HG02571 (cell line): ENCODE data around the gene AURKA.
"Not testable (repeated sequence)": the region's sequence is repeated elsewhere in the genome, so short reads cannot be mapped to it uniquely, and the experiment has no call there.

Source experiments
- ATAC-seq: cut with Tn5 transposase; IDR thresholded peaks from one replicate; pipeline ENCODE4 v1.9.1; 2021; ENCODE audit warnings: mild to moderate bottlenecking, moderate library complexity; ENCODE audit not compliant: unreplicated experiment

Gene AURKA

DNA sequence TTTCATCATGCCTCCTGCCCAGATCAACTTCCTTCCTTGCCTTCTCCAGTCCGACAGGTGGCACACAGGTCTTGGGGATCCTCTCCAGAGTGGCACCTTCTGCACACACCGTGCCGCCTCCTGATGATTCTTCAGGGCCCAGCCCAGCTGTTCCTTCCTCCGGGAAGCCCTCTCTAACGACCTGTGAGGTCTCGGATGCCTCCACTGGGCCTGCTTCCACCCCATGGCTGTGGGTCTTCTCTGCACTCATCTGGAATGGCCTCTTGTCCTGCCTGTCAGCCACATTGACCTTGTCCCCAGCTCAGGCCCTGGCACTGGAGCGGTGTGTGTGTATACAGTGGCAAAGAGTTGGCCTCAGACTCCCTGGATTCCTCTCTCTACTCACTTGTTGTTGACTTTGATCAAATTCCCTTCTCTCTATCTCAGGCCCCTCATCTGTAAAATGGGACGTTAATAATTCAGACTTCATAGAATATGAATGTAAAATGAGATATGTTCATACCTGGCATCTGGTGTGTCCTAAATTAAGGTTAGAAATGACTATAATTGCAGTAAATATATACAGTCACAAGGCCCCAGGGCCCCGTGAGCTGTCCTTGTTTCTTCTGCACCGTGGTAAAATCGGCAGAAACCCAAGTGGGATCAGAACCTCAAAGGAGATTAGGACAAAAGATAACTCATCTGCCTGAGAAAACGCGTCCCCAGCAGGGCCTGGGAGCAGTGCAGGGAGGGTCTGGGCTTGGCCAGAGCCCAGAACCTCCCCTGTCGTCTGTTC is 31.7 kb downstream of the AURKA start:
- no peak for ATAC-seq

DNA sequence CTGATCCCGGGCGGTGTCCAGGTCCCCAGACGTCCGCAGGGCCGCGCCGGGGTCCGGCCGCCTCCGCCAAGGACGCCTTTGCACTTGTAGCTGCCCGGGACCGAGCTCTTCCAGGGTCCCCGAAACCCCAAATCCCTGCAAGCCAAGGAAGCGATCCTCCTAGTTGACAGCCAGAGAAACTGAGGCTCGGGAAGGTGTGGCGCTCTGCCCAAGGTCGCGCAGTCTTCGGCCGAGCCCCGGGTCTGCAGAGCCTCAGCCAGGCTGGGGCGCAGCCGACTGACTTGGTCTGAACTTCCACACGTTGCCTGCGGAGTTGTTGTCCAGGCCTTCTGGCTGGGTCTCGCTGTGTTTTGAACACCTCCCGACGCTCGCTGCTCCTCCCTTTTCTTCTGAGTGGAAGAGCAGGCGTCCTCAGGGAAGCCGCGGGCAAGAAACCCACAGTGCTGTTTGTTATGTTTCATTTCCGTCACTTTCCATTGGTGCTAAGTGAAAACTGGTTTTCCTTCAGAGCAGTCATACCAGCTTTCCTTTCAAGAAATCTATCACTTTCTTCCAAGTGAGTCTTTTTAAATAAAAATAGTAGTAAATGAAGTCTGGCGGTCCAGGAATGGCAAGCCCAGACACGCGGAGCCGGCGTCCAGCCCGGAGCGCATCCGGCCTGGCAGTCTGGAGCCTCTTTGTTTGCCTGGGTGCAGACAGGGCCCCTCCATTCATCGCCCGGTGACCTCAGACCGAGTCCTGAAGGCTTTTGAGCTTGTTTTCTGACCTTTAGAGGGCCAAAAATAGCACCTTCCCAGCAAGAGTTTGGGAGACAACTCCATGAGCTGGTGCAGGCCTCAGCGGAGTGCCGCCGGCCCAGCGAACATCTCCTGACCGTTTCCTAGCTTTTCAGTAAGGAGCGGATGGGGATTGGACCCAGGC is 32.5 kb downstream of the AURKA start:
- ATAC-seq, result peak; percentile 30

DNA sequence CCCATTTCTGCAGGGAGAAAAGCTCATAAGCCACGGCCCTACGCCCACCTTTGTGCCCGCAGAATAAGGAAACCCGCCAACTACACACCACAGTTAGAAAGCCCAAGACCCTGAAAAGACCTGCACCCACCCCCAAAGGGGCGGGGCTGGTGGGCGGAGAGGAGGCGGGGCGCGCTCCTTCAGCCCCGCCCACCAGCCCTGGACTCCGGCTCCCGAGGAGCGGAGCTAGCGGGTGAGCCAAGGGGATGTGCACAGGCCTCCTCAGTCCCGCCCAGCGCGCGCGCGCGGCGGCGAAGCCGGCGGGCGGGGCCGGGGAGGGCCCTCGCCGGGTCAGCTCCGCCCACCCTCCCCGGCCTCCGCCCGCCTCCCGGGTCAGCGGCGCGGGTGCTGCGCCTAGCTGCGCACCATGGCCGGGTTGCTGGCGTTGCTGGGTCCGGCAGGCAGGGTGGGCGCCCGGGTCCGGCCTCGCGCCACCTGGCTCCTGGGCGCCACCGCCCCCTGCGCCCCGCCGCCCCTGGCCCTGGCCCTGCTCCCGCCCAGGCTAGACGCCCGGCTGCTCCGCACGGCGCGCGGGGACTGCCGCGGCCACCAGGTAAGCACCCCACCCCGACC is 33.3 kb downstream of the AURKA start, which contains the start of gene FAM210B:
Gene FAM210B (plus strand): TSS at position 375 of the 612 bp plus-strand sequence. CDS start 32 bp downstream, at position 407.
- ATAC-seq, result peak; percentile 91

DNA sequence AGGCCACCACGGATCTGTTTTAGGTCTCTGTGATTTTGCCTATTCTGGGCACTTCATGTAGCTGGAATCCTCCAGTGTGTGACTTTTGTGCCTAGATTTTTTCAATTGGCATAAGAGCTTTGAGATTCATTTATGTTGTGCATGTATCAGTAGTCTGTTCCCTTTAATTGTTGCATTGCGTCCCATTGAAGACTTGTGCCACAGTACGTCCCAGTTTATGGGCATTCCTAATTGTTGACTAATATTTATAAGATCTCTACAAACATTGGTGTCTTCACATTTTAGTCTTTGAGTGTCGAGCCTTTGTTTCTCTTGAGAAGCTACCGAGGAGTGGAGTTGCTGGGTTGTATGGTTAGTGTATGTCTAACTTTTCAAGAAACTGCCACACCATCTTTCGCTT is 33.9 kb downstream of the AURKA start:
- ATAC-seq, result no peak

DNA sequence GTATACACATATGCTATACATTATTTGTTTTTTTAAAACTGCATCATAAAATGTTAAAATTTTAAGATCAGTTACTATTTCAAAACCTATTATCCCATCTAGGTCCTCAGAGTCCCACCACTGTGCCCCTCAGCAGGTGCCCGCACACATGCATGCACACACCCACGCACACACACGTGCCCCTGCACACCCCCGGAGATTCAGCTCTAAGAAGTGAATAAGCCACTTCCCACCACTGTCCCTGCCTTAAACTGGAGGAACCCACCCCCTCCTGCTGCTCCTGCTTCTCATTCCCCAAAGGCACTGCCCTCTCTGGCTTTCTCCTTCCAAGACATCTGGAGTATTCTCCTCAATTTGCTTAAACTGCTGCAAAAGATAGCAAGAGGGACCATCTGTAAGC is 38.7 kb downstream of the AURKA start:
- no peak for ATAC-seq

DNA sequence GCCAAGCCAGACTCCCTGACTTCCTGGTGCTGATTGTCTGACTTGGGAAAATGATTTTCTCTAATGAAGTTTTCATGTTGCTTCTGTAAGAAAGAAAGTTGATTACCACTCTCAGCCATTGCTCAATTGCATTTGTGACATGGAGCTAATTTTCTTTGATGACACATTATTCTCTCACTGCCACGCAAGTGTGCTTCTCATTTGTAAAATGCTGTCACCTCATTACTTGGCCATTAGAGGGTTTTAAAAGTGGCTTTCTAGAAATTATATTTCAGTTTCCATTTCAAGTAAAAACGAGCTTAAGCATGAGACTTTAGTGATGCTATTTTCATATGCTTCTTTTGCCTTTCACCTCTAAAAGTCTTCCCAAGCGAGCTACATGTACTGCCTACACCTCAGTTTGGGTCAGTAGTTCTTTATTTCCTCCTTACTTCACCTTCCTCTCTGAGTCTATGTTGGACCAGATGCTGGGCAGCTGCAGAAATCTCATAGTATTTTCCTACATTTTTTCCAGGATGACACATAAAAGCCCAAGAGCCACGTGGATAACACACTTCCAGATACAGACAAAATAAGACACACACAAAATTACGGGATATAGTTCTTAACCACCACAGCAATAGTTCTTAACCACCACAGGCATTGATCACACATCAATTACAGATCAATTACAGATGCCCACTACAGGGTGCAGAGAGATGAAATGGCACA is 39.5 kb downstream of the AURKA start:
- ATAC-seq, result no peak

DNA sequence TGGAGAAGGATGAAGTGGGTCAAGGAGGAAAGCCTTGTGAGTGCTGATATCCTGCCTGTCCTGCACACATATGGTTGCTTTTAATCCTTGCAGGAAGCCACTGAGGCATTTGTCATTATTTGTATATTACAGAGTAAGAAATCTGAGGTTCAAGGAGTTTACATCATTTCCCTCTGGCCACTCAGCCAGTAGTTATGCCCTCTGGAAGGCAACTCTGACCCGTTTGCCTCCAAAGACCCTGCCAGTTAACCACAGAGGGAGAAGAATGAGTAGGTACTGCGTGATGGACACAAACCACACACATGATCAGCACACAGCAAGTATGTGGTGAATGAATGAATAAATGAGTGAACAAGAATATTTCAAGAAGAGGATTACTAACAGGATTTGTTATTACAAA is 41.2 kb downstream of the AURKA start:
- ATAC-seq, result no peak

DNA sequence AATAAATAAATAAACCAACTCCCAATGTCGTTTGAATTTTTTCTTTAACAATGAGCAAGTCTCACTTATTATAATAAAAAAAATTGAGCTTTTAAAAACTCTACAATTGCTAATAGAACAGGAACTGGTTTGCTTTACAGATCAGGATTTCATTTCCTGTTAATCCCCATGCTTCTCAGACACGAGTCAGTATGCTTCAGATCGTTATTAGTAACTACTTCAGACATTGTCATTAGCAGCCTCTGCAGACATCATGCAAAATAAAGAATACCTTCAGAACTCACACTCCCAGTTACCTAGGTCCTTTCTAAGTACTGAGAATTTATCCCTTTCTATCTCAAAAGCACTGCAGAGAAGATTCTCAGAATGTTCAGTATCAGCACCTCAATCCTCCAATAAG is 43.3 kb downstream of the AURKA start:
- ATAC-seq, result no peak

DNA sequence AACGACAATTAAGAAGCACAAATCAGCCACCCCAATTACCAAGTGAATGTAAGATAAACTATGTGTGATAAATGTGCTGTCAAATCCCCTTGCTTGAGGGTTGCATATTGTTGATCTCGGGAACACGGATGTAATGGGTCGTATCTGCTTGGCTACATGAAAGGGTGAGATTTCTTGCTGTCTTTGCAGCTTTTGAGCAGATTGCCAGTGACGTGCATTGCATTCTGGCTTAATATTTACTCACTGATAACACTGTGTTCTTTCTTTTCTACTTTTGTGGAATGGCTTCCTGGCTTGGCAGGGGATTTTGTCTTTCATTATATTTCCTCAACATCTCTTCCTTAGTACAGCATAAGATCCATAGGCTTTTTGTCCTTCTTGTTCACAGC is 43.7 kb downstream of the AURKA start:
- no peak for ATAC-seq

DNA sequence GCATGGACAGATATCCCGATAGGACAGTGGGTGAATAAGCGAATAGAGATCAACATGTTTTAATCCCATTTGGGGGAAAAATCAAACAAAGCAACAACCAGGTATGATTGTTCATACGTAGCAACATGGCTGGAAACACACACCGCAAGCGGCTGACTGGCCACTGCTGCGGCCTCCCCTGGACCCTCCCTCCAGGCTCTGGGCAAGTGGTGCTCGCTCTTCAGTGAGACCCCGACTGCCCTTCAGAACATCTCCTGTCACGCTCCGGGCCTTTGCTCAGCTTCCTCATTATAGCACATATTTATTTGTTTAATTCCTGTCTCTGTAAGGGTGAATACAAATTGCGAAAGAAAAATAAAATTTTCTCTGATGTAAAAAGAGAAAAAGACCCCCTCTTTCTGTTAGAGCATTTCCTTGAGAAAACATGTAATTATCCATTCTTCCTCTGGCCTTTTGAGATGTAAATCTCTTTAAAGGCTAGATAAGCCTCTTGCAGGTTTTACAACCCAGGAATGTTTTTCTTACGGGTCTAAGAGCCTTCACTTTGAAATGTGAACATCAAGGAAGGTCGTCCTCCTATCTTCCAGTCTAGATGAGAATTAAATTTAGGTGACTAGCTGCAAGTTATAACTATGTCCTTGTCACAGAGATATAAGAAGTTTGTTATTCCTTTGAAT is 44.2 kb downstream of the AURKA start:
- no peak for ATAC-seq

DNA sequence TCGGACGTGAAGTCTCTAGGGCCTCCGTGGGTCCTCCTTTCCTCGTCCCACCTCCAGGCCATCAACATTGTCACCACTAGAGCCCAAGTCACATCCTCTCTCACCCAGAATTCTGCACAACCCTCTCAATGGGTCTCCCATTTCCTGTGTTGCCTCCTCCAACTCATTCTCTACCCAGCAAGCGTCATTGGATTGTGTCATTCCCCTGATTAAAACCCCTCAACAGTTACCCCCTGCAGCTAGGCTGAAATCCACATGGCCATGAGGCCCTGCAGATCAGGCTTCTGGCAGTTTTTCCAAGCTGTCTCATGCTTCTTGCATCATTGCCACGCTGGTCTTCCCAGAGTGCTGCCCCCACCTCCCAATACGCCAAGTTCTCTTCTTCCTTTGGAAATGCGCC is 46.1 kb downstream of the AURKA start:
- ATAC-seq, result no peak

DNA sequence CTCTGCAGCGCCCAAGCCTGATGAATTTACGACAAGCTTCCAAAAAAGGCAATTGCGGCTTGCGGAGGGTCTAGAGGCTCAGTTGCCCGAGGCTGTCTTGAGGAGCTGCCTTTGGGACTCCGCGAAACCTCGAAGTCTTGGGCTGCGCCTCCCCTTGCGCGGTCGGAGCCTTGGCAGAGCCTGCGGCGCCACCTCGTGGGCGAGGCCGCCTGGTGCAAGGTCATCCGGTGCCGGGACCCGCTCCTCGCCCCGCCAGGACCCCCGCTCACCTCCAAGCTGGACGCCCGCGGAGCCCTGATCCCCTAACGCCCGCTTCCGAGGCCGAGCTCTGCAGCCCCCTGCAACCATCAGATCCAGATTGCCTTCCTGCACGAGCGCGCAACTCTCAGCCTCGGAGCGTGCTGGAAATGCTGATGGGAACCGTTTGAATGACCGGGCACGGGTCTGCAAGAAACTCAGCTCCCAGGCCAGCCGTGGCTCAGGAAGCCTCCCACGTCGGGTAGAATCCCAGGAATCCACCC is 48.1 kb downstream of the AURKA start:
- no peak for ATAC-seq

DNA sequence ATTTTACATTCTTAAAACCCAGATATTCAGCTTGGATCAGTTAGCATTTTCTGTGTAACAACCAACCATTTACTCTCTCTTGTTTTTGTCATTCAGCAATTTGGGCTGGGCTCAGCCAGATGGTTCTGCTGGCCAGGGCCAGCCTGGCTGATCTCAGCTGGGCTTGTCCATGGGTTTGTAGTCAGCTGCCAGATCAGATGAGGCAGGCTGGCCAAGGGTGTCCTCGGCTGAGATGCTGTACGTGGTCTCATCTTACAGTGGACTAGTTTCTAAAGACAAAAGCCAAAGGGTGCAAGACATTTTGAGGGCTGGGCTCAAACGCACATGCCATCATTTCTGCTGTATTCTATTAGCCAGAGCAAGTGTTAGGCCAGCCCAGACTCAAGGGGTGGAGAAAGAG is 49.2 kb downstream of the AURKA start:
- no peak for ATAC-seq

DNA sequence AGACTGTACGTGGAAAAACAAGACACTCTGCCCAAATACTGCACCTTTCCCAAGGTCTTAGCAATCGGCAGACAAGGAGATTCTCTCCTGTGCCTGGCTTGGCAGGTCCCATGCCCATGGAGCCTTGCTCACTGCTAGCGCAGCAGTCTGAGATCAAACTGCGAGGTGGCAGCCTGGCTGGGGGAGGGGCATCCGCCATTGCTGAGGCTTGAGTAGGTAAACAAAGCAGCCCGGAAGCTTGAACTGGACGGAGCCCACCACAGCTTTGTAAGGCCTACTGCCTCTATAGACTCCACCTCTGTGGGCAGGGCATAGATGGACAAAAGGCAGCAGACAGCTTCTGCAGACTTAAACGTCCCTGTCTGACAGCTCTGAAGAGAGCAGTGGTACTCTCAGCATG is 55.3 kb downstream of the AURKA start:
- ATAC-seq, result not testable (repeated sequence)

DNA sequence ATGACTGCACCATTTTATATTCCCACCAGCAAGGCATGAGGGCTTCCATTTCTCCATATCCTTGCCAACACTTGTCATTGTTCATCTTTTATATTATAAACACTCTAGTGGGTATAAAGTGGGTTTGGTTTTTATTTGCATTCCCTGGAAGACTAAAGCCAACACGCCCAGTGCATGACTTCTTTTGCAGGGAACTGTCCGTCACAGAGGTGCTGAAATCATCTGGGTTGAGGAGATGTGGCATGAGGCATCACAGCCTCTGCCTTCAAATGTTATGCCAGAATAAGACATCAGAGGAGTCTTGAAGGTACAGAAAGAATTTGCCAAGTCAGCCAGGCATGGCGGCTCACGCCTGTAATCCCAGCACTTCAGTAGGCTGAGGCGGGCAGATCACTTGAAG is 63.2 kb downstream of the AURKA start:
- ATAC-seq, result no peak

DNA sequence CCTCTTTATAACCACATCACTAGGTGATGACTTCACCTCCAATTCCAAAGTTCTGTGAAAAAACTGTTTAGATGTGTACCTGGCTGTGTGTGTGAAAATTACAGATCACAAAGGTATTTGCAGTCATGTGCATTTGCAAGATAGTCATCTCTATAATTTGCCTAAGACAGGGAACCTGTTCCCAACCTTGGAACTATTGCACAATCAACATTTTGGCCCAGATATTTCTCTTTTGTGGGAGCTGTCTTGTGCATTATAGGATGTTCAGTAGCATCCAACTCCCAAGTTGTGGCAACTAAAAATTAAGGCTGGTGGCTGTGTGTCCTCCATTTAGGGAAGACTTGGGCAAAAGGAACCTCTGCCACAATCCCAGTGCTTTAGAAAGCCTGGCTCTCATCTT is 67.2 kb downstream of the AURKA start:
- ATAC-seq, result no peak

DNA sequence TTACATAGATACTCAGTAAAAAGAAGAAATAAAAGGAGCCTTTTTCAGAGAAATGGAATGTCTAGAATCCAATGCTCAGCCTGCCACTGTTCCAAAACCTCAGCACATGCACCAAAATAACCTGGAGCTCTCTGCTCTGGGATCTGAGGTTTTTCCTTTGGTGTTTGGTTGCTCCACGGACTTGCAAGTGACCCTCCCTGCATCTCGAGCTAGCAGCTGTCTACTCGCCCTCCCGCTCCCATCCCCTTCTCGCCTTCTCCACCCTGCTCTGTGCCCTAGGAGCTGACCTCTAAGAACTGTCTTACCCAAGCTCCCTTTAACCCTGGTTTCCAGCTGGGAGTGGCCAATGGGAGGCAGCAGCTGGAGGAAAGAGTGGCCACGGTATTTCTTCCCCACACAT is 68.4 kb downstream of the AURKA start:
- no peak for ATAC-seq

DNA sequence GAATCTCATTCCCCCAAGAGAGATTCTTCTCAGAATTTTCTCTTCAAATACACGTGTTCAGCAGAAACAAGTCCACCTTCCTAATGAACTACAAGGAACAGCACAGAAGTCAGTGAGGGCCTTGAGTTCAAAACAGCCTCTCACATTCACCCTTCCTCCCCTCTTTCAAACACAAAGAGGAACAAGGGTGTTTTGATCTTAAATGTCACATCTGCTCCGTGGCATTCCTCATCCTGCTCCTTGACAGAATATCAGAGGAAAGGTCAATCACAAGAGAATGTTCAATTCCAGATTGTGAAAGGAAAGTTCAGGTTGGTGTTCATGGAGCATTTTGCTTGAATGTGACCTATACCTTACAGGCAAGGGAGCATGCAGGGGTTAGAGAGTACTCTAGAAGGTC is 68.8 kb downstream of the AURKA start:
- no peak for ATAC-seq

DNA sequence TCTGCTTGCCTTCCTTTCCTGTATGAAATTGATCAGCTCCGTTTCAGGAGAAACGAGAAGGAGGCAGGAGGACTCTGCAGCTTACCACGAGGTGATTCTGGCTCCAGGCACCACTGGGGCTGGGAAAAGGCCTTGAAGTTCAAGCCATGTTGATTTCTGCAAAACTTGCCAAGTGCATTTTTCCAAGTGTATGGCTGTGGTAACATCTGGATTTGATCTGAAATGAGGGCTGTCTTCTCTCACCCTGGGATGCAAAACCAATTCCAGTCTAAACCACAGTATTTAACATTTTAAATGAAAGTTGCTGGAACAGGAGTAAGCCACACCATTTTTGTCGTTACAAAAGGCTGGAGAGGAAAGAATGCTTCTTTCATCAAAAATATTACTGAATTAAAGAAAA is 69.3 kb downstream of the AURKA start:
- ATAC-seq, result no peak
